ENCODE data around the gene FAM229B.

Gene FAM229B

DNA sequence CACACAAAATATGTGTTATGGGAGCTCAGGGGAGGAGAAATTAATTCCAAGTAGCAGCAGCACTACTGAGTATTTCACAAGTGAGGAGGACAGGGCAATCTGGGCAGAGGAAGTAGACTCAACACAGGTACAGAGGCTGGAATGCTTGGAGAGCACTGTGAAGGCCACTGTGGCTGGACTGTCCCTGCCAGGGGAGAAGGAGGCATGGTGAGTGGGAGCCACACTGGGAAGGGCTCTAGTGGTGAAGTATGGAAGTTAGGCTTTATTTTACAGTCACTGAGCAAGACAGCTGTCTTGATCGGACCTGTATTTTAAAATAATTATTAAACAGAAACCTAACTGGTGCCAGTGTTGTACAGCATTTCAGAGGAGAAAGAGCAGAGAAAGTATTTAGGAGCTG, 28.8 kb downstream of the FAM229B start:
- H3K9ac ChIP-seq (ENCODE audit: low read depth, low read length) = no peak overlapping the region
- no peak overlapping the region for H3K4me3 ChIP-seq (ENCODE audit: low read length)
- no peaks in the 10 kb centered on the region for H3K9me3 ChIP-seq (replicated peaks; ENCODE audit: low read length)
- H3K4me1 ChIP-seq (ENCODE audit: control insufficient read depth, insufficient read depth, low read length) = peaks cover 7% of the 10 kb centered on the region
- no peaks in the 10 kb centered on the region for H3K36me3 ChIP-seq (ENCODE audit: insufficient read depth, low read length)
- no peaks in the 10 kb centered on the region for H3K27me3 ChIP-seq (ENCODE audit: control insufficient read depth, insufficient read depth, low read length)
- no peak overlapping the region for H3K4me2 ChIP-seq (ENCODE audit: low read length)

DNA sequence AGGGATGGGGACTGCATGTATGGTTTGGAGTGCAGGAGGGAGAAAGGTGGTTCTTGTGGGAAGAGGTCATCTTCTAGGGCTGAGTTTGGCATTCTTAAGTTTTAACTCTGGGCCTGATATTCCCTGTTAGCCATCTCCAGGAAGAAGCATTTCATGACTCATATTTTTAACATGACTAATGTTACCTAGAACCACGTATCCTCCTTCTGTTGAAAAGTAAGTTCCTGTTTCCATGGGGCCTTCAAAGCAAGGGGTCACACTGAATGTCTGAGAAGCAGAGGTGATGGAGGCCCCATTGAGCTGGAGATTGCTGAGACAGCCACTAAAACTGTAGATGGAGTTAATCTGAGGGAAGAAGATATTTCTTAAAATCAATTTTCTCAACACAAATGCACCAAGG, 30.2 kb downstream of the FAM229B start:
- no peak overlapping the region for H3K9ac ChIP-seq (ENCODE audit: low read depth, low read length)
- H3K36me3 ChIP-seq (ENCODE audit: insufficient read depth, low read length) = no peaks in the 10 kb centered on the region
- H3K27me3 ChIP-seq (ENCODE audit: control insufficient read depth, insufficient read depth, low read length) = no peaks in the 10 kb centered on the region
- no peak overlapping the region for H3K4me2 ChIP-seq (ENCODE audit: low read length)
- peaks cover 7% of the 10 kb centered on the region for H3K4me1 ChIP-seq (ENCODE audit: control insufficient read depth, insufficient read depth, low read length)
- no peaks in the 10 kb centered on the region for H3K9me3 ChIP-seq (replicated peaks; ENCODE audit: low read length)
- H3K4me3 ChIP-seq (ENCODE audit: low read length) = no peak overlapping the region

DNA sequence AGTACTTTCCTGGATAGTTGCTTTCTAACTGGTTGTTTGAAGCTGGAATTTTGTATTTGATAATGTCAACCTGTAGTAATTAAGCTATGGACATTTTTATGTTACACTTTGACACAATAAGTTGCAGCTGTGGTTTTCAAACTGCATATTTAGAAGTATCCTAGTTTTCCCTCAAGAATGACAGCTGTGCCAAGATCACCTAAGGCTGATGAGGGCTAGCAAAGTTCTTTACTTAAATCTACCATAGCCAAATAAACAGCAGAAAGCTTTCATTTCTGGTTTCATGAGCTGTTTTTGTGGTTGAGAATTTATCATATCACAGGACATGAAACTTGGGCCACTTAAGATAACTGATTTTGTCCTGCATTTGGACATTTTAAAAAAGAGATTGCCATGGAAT, 30.6 kb downstream of the FAM229B start:
- Histone ChIP-seq H3K4me2 (ENCODE audit: low read length) (no peak overlapping the region), H3K9me3 (replicated peaks; ENCODE audit: low read length) (no peaks in the 10 kb centered on the region), H3K4me1 (ENCODE audit: control insufficient read depth, insufficient read depth, low read length) (peaks cover 7% of the 10 kb centered on the region), H3K9ac (ENCODE audit: low read depth, low read length) (no peak overlapping the region), H3K27me3 (ENCODE audit: control insufficient read depth, insufficient read depth, low read length) (no peaks in the 10 kb centered on the region), H3K36me3 (ENCODE audit: insufficient read depth, low read length) (no peaks in the 10 kb centered on the region), H3K4me3 (ENCODE audit: low read length) (no peak overlapping the region)

DNA sequence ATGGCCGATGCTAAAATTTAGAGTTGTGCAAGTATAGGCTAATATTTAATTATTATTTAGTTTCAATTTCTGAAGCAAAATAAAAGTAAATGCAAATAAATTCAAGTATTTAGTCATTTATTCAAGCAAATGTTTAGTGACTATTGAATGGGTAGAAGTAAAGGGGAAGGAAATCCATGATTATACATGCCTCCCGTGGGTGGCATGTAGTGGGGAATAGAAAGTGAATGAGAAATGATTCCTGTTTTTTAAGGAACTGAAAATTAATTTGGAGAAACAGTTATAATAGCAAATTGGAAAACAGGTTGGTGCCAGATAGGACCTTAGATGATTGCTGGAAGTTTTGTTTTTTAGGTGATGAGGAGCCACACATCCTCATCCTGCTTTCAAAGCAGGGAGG, 35.4 kb downstream of the FAM229B start:
- H3K36me3 ChIP-seq (ENCODE audit: insufficient read depth, low read length) = no peaks in the 10 kb centered on the region
- peaks cover 1% of the 10 kb centered on the region for H3K4me1 ChIP-seq (ENCODE audit: control insufficient read depth, insufficient read depth, low read length)
- no peak overlapping the region for H3K4me3 ChIP-seq (ENCODE audit: low read length)
- no peak overlapping the region for H3K4me2 ChIP-seq (ENCODE audit: low read length)
- no peak overlapping the region for H3K9ac ChIP-seq (ENCODE audit: low read depth, low read length)
- no peaks in the 10 kb centered on the region for H3K27me3 ChIP-seq (ENCODE audit: control insufficient read depth, insufficient read depth, low read length)
- no peaks in the 10 kb centered on the region for H3K9me3 ChIP-seq (replicated peaks; ENCODE audit: low read length)

DNA sequence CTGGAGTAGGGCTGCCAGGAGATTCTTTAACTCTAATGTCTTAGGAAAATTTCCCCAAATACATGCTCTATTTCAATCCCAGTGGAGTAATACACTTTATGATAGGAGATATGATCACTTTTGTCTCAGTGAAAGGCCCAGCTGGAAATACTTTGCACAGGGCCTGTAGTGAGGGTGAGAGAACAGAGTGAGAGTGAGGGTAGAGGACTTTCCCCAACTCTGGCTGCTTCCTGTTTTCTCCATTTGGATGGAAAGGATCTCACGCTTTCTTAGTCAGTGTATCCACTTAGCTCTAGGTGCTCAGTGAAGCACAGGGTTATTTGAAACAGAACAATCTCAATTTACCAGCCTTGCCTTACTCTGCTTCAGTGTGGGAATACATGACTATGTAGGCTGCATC, 36.6 kb downstream of the FAM229B start:
- Histone ChIP-seq H3K4me1 (ENCODE audit: control insufficient read depth, insufficient read depth, low read length) (no peaks in the 10 kb centered on the region), H3K9ac (ENCODE audit: low read depth, low read length) (no peak overlapping the region), H3K36me3 (ENCODE audit: insufficient read depth, low read length) (no peaks in the 10 kb centered on the region)

DNA sequence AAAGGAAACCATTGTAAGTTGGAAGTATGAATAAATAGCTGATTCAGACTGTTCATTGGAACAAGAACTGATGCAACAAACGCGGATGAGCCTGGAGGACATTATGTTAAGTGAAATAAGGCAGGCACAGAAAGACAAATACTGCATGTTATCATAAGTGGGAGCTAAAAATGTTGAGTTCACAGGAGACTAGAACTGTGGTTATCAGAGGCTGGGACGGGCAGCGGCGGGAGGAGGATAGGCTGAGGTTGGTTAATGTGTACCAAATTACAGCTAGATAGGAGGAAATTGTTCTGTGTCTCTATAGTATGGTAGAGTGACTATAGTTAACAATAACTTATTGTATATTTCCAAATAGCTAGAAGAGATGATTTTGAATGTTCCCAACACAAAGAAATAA, 40.8 kb downstream of the FAM229B start:
- H3K27me3 ChIP-seq (ENCODE audit: control insufficient read depth, insufficient read depth, low read length) = peaks cover 3% of the 10 kb centered on the region
- no peaks in the 10 kb centered on the region for H3K4me1 ChIP-seq (ENCODE audit: control insufficient read depth, insufficient read depth, low read length)
- H3K4me2 ChIP-seq (ENCODE audit: low read length) = no peak overlapping the region
- H3K9ac ChIP-seq (ENCODE audit: low read depth, low read length) = no peak overlapping the region
- no peaks in the 10 kb centered on the region for H3K36me3 ChIP-seq (ENCODE audit: insufficient read depth, low read length)
- no peak overlapping the region for H3K4me3 ChIP-seq (ENCODE audit: low read length)
- H3K9me3 ChIP-seq (replicated peaks; ENCODE audit: low read length) = no peaks in the 10 kb centered on the region

More for the DNA sequence above, 36.6 kb downstream of the FAM229B start:
- Histone ChIP-seq H3K27me3 (ENCODE audit: control insufficient read depth, insufficient read depth, low read length) (no peaks in the 10 kb centered on the region), H3K4me3 (ENCODE audit: low read length) (no peak overlapping the region), H3K4me2 (ENCODE audit: low read length) (no peak overlapping the region), H3K9me3 (replicated peaks; ENCODE audit: low read length) (no peaks in the 10 kb centered on the region)

DNA sequence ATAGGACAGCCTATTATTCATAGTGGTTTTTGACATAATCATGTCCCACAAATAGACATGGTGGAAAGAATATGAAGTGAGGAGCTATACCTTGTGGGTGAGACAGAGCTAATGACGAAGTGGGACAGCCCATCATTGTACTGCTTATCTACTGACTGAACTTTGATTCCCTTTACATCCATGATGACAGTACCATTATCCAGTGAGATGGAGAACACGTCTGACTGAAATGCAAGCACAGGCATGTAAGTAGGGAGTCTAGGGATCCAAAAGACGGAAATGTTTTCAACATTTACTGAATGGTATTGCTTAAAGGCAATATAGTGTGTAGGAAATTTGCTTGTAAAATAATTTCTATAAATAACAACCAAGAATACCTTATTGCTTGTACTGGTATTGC, 43.5 kb downstream of the FAM229B start:
- Histone ChIP-seq H3K27me3 (ENCODE audit: control insufficient read depth, insufficient read depth, low read length) (peaks cover 3% of the 10 kb centered on the region), H3K9ac (ENCODE audit: low read depth, low read length) (no peak overlapping the region), H3K9me3 (replicated peaks; ENCODE audit: low read length) (no peaks in the 10 kb centered on the region), H3K36me3 (ENCODE audit: insufficient read depth, low read length) (no peaks in the 10 kb centered on the region), H3K4me3 (ENCODE audit: low read length) (no peak overlapping the region), H3K4me1 (ENCODE audit: control insufficient read depth, insufficient read depth, low read length) (no peaks in the 10 kb centered on the region), H3K4me2 (ENCODE audit: low read length) (no peak overlapping the region)

DNA sequence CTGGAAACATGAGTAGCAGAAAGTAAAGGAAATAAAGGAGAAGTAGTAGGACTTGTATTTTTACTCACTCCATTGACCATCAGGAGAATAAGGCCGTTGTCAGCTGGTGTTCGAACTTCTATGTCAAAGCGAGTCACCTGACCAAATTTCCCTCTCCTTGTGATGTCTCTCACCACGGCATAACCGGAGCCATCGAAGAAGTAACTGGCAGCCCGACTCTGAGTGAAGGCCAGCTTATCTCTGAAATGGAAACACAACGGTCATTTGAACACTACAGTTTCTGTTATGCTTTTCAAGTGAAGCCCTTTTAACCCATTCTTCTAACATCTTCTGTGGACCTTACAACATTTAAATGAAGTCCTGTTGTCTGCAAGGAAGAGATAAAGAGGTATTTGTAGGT, 51.7 kb downstream of the FAM229B start:
- Histone ChIP-seq H3K36me3 (ENCODE audit: insufficient read depth, low read length) (no peaks in the 10 kb centered on the region), H3K9ac (ENCODE audit: low read depth, low read length) (no peak overlapping the region), H3K4me3 (ENCODE audit: low read length) (no peak overlapping the region), H3K4me2 (ENCODE audit: low read length) (no peak overlapping the region), H3K4me1 (ENCODE audit: control insufficient read depth, insufficient read depth, low read length) (no peaks in the 10 kb centered on the region), H3K9me3 (replicated peaks; ENCODE audit: low read length) (no peaks in the 10 kb centered on the region), H3K27me3 (ENCODE audit: control insufficient read depth, insufficient read depth, low read length) (no peaks in the 10 kb centered on the region)

DNA sequence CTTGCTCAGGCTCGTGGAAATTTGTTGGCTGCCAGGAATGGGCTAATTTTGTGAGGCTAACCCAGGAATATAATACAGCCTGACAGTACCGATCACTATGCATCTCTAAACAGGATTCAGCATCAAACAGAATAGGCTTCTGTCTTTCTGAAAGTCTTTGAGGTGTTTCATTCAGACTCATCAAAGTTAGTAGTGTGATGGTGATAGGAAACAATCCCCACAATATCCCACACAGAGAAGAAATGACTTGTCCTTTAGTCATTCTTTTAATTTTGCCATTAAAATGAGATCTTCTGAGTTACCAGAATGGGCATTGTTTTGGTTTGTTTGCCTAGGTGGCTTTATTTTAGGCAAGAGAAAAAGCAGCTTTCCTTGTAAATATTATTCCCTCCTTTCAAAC, 54.3 kb downstream of the FAM229B start:
- Histone ChIP-seq H3K36me3 (ENCODE audit: insufficient read depth, low read length) (no peaks in the 10 kb centered on the region), H3K9me3 (replicated peaks; ENCODE audit: low read length) (no peaks in the 10 kb centered on the region), H3K4me3 (ENCODE audit: low read length) (no peak overlapping the region), H3K9ac (ENCODE audit: low read depth, low read length) (no peak overlapping the region), H3K4me2 (ENCODE audit: low read length) (no peak overlapping the region), H3K4me1 (ENCODE audit: control insufficient read depth, insufficient read depth, low read length) (no peaks in the 10 kb centered on the region), H3K27me3 (ENCODE audit: control insufficient read depth, insufficient read depth, low read length) (no peaks in the 10 kb centered on the region)

DNA sequence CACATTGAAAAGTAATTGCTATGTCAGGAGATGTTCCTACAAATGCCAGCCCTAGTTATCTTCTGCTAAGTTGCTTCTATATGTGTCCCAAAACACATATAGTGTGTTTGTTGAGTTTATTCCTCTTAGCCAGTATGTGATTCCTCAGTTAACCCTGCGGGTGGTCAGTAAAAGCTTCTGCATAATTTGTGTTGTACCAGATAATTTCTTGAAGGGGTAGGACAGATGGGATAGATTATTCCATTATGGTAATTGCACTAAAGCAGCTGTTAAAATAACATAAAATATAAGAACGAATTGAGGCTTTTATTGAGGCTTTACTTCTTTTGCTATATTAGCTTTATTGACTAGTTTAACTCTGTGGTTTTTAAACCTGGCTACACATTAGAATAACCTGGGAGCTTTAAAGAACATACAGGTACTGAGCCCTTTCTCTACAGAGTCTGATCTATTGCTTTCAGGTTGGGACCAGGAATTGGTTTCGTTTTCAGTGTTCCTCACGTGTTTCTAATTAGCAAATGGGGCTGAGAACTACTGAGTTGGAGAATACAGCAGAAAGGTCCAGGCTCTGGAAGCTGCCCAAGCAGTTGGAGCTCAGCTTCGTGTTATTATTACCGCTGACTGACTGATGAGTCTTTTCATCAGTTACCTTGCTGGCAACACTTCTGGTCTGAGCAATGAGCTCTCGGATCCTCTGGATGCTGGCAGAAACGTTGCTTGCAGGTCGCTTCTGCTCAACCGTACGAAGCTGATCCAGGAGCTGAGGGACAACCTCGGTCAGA, 56.9 kb downstream of the FAM229B start:
- no peaks in the 10 kb centered on the region for H3K36me3 ChIP-seq (ENCODE audit: insufficient read depth, low read length)
- no peaks in the 10 kb centered on the region for H3K27me3 ChIP-seq (ENCODE audit: control insufficient read depth, insufficient read depth, low read length)
- H3K9me3 ChIP-seq (replicated peaks; ENCODE audit: low read length) = no peaks in the 10 kb centered on the region
- no peak overlapping the region for H3K4me2 ChIP-seq (ENCODE audit: low read length)
- H3K4me1 ChIP-seq (ENCODE audit: control insufficient read depth, insufficient read depth, low read length) = no peaks in the 10 kb centered on the region
- no peak overlapping the region for H3K9ac ChIP-seq (ENCODE audit: low read depth, low read length)
- no peak overlapping the region for H3K4me3 ChIP-seq (ENCODE audit: low read length)

DNA sequence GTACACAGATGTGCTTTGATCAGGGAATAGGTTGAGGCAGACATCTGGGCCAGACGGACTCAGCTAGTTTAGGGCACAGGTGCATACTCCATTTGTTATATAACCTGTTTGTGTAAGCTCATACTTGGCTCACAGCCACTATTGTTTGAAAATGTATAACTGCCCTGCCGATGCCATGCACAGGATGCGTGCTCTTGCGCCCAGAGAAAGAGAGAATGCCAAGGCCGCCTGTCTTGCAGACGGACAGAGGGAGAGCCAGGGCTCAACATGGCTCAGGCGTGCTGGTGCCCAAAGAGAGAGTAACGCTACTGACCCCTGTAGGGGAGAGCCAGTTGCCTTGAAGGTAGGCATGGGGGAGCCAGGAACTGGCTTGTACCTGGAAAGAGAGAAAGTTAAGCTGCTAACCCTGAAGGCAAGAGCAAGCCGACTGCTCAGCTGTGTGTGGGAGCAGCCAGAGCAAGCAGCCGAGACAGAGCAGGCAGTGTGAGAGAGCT, 57.7 kb downstream of the FAM229B start:
- H3K4me2 ChIP-seq (ENCODE audit: low read length) = no peak overlapping the region
- H3K9ac ChIP-seq (ENCODE audit: low read depth, low read length) = no peak overlapping the region
- no peaks in the 10 kb centered on the region for H3K36me3 ChIP-seq (ENCODE audit: insufficient read depth, low read length)
- H3K27me3 ChIP-seq (ENCODE audit: control insufficient read depth, insufficient read depth, low read length) = no peaks in the 10 kb centered on the region
- no peaks in the 10 kb centered on the region for H3K4me1 ChIP-seq (ENCODE audit: control insufficient read depth, insufficient read depth, low read length)
- no peak overlapping the region for H3K4me3 ChIP-seq (ENCODE audit: low read length)
- no peaks in the 10 kb centered on the region for H3K9me3 ChIP-seq (replicated peaks; ENCODE audit: low read length)

DNA sequence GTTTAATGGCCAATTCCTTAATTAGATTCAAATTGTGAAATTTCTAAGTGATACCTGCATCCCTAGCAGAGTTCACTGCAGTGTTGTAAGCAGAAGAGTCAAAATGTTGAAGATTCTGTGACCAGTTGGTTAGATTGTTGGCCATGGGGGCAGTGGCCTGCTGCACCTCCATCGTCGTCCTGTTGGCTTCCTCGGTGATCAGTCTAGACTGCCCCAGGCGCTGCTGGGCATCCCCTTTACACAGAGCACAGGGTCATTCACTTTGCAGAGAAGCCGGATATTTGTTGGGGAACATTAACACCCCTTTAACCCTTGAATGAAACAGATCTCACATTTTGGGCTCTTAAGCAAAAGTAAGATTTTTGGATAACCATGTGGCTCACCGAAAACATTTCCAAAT, 60.7 kb downstream of the FAM229B start:
- Histone ChIP-seq H3K4me2 (ENCODE audit: low read length) (no peak overlapping the region), H3K27me3 (ENCODE audit: control insufficient read depth, insufficient read depth, low read length) (no peaks in the 10 kb centered on the region), H3K4me1 (ENCODE audit: control insufficient read depth, insufficient read depth, low read length) (no peaks in the 10 kb centered on the region), H3K36me3 (ENCODE audit: insufficient read depth, low read length) (no peaks in the 10 kb centered on the region), H3K4me3 (ENCODE audit: low read length) (no peak overlapping the region), H3K9me3 (replicated peaks; ENCODE audit: low read length) (no peaks in the 10 kb centered on the region), H3K9ac (ENCODE audit: low read depth, low read length) (no peak overlapping the region)
